A204.1 (cell line): ENCODE data around the gene FUOM.

Experiments
- FAIRE-seq: peaks from 2 replicates; lab custom pipeline; 2012; peaks lifted over from hg19 to GRCh38; lab: Jason Lieb, UNC

The FUOM gene

GRCh38 chr10:133310399-133310755 is 47.4 kb downstream of the FUOM start:
- no peak for FAIRE-seq

GRCh38 chr10:133309720-133310398 is 48.0 kb downstream of the FUOM start:
- no peak for FAIRE-seq

GRCh38 chr10:133309100-133309719 is 48.6 kb downstream of the FUOM start:
- FAIRE-seq = no peak

- FAIRE-seq = no peak
Measured at GRCh38 chr10:133308421-133309099, 49.3 kb downstream of the FUOM start, which contains the start of the genes TUBGCP2 and ZNF511. Gene TUBGCP2 (minus strand): TSS chr10:133308872. CDS start chr10:133302941, 5,931 bp downstream. Gene ZNF511 (plus strand): TSS chr10:133308914. CDS start chr10:133308944, 30 bp downstream.

GRCh38 chr10:133307776-133308420 is 49.9 kb downstream of the FUOM start:
- no peak for FAIRE-seq

GRCh38 chr10:133306941-133307379 is 50.9 kb downstream of the FUOM start:
- no peak for FAIRE-seq

- FAIRE-seq = no peak
Measured at GRCh38 chr10:133306097-133306476, 51.7 kb downstream of the FUOM start.
